SHP77 (cell line): ENCODE data around the gene CPNE5.

Source experiments
- DNase-seq, 2 experiments: peaks; one replicate each; lab custom pipeline; 2025; lab: John Stamatoyannopoulos, UW

CPNE5 gene

GRCh38 chr6:36743538-36744303 lies 95.5 kb downstream of the CPNE5 start:
- DNase-seq: no peak

- no peak for DNase-seq
Observed at GRCh38 chr6:36743032-36743431, 96.2 kb downstream of the CPNE5 start.

- no peak for DNase-seq
Observed at GRCh38 chr6:36742146-36742545, 97.1 kb downstream of the CPNE5 start.

- no peak for DNase-seq
Observed at GRCh38 chr6:36740818-36741179, 98.4 kb downstream of the CPNE5 start.

GRCh38 chr6:36739947-36740817 lies 99.1 kb downstream of the CPNE5 start:
- DNase-seq: no peak

GRCh38 chr6:36738108-36738507 lies 101.1 kb downstream of the CPNE5 start:
- no peak for DNase-seq

- DNase-seq: no peak
Observed at GRCh38 chr6:36737043-36737785, 102.0 kb downstream of the CPNE5 start.

- no peak for DNase-seq
Observed at GRCh38 chr6:36735110-36736071, 103.9 kb downstream of the CPNE5 start.

- DNase-seq: no peak
Observed at GRCh38 chr6:36734486-36735060, 104.7 kb downstream of the CPNE5 start.

- DNase-seq: no peak
Observed at GRCh38 chr6:36733300-36733699, 105.9 kb downstream of the CPNE5 start.

GRCh38 chr6:36731622-36732310 lies 107.5 kb downstream of the CPNE5 start:
- no peak for DNase-seq

GRCh38 chr6:36730424-36731380 lies 108.5 kb downstream of the CPNE5 start:
- no peak for DNase-seq

GRCh38 chr6:36729161-36729524 lies 110.1 kb downstream of the CPNE5 start:
- no peak for DNase-seq

- DNase-seq: no peak
Observed at GRCh38 chr6:36728289-36729160, 110.7 kb downstream of the CPNE5 start.

- DNase-seq: peak in 1 of 2 experiments; percentile 24
Observed at GRCh38 chr6:36727505-36728021, 111.7 kb downstream of the CPNE5 start.

GRCh38 chr6:36725581-36725980 lies 113.7 kb downstream of the CPNE5 start:
- no peak for DNase-seq

GRCh38 chr6:36724514-36725390 lies 114.5 kb downstream of the CPNE5 start:
- peak; percentile 45 to 75 for DNase-seq
